GM12878 (cell line): ENCODE results near the gene MEGF6. TPM values are rescaled to one million over a fixed set of nuclear protein-coding genes. Genes with fewer than 3 reads are reported as not detected.

Experiments
- ATAC-seq: fragments of 200-7000 bp; cut with Tn5 transposase; 3 replicates; pipeline ENCODE4 v1.9.1; 2020; ENCODE audit warnings: mild to moderate bottlenecking, moderate library complexity
- BruUV-seq: library from RNA; stranded (reverse); fragments of 400-500 nt; replicated peaks from 2 replicates; lab custom pipeline; 2021; lab: Mats Ljungman, UMichigan
- CTCF ChIA-PET: fragments of 300-600 bp; sonication (Branson Sonifier 250); formaldehyde crosslinking; extraction: SDS; loops from one replicate; lab custom pipeline; 2021; ENCODE audit warnings: inconsistent platforms; lab: Yijun Ruan, JAX
- POLR2A ChIA-PET: fragments of 350-600 bp; formaldehyde crosslinking; extraction: SDS; loops from one replicate; lab custom pipeline; 2021; ENCODE audit warnings: inconsistent platforms; lab: Charles Lee
- RAD21 ChIA-PET: fragments of 300-600 bp; sonication (Branson Sonifier 250); formaldehyde crosslinking; loops from one replicate; lab custom pipeline; 2023; ENCODE audit warnings: antibody characterized with exemption; ENCODE audit not compliant: unreplicated experiment; lab: Charles Lee
- SMC1A ChIA-PET: fragments of 300-600 bp; sonication (Branson Sonifier 250); formaldehyde crosslinking; loops from one replicate; lab custom pipeline; 2023; ENCODE audit not compliant: unreplicated experiment, uncharacterized antibody; lab: Charles Lee
- DNase-seq: peaks from one replicate; pipeline ENCODE4 v3.0.0-alpha.2; 2011; ENCODE audit warnings: low read depth, low spot score
- FAIRE-seq: peaks from 3 replicates; lab custom pipeline; 2011; peaks lifted over from hg19 to GRCh38; lab: Jason Lieb, UNC
- H2AFZ ChIP-seq: 2 replicates; pipeline ENCODE4 v1.6.0; 2011; ENCODE audit warnings: low read depth, low read length, control low read depth; ENCODE audit not compliant: control insufficient read depth
- H3K27ac ChIP-seq: 2 replicates; pipeline ENCODE4 v1.5.1; 2011; ENCODE audit warnings: control low read depth; ENCODE audit not compliant: control insufficient read depth, insufficient read depth
- H3K27me3 ChIP-seq, 2 experiments: replicated peaks in 1 of 2; 2 replicates each; pipeline versions ENCODE4 v1.6.0 to v1.6.1; 2011; ENCODE audit warnings: low read length in 1 of 2; ENCODE audit not compliant: control insufficient read depth in 2 of 2, insufficient read depth in 2 of 2
- H3K36me3 ChIP-seq, 2 experiments: 2 replicates each; pipeline ENCODE4 v1.5.1; 2011; ENCODE audit warnings: low read length in 1 of 2; ENCODE audit not compliant: control insufficient read depth in 2 of 2, insufficient read depth in 2 of 2
- H3K4me1 ChIP-seq: 2 replicates; pipeline ENCODE4 v1.6.1; 2011; ENCODE audit warnings: mild to moderate bottlenecking, low read length, moderate library complexity, mixed read lengths; ENCODE audit not compliant: control insufficient read depth, insufficient read depth
- H3K4me2 ChIP-seq: 2 replicates; pipeline ENCODE4 v1.6.0; 2011; ENCODE audit warnings: control low read depth; ENCODE audit not compliant: control insufficient read depth, insufficient read depth
- H3K4me3 ChIP-seq: fragments of 200-600 bp; sonication (generic); 2 replicates; pipeline ENCODE4 v1.5.1; 2016
- H3K79me2 ChIP-seq: 2 replicates; pipeline ENCODE4 v1.6.0; 2011; ENCODE audit warnings: low read length; ENCODE audit not compliant: control insufficient read depth, insufficient read depth
- H3K9ac ChIP-seq: 2 replicates; pipeline ENCODE4 v1.8.0; 2011; ENCODE audit warnings: low read length, control low read depth, mixed read lengths; ENCODE audit not compliant: control insufficient read depth, insufficient read depth
- H3K9me3 ChIP-seq: replicated peaks from 3 replicates; pipeline ENCODE4 v1.5.1; 2011; ENCODE audit warnings: mild to moderate bottlenecking, low read length; ENCODE audit not compliant: control insufficient read depth, insufficient read depth
- H4K20me1 ChIP-seq: 2 replicates; pipeline ENCODE4 v1.6.0; 2011; ENCODE audit not compliant: control insufficient read depth, insufficient read depth
- BCL3 ChIP-seq: IDR thresholded peaks from 2 replicates; pipeline ENCODE4 v1.6.1; 2011; ENCODE audit warnings: borderline replicate concordance, low read depth, mild to moderate bottlenecking, moderate library complexity, low read length; ENCODE audit not compliant: insufficient read depth, poor library complexity, severe bottlenecking
- IKZF1 ChIP-seq: fragments of 450-650 bp; conservative IDR thresholded peaks from 2 replicates; pipeline ENCODE4 v1.6.1; 2017; ENCODE audit warnings: antibody characterized with exemption, mild to moderate bottlenecking
- IRF3 ChIP-seq: fragments of 450-650 bp; IDR thresholded peaks from 2 replicates; pipeline ENCODE4 v1.6.1; 2014; ENCODE audit warnings: mild to moderate bottlenecking
- MXI1 ChIP-seq: fragments of 150-350 bp; IDR thresholded peaks from 2 replicates; pipeline ENCODE4 v1.6.1; 2011; ENCODE audit warnings: low read depth, mild to moderate bottlenecking, inconsistent platforms, low read length, improper control_type of control experiment
- PKNOX1 ChIP-seq: fragments of 450-650 bp; IDR thresholded peaks from 2 replicates; pipeline ENCODE4 v1.6.1; 2016; ENCODE audit warnings: mild to moderate bottlenecking
- SPI1 ChIP-seq: IDR thresholded peaks from 2 replicates; pipeline ENCODE4 v1.6.1; 2011; ENCODE audit warnings: low read depth, mild to moderate bottlenecking, low read length, moderate library complexity, borderline replicate concordance; ENCODE audit not compliant: insufficient read depth
- STAT1 ChIP-seq: fragments of 450-650 bp; conservative IDR thresholded peaks from 2 replicates; pipeline ENCODE4 v1.6.1; 2014; ENCODE audit warnings: antibody characterized with exemption, mild to moderate bottlenecking
- TCF7 ChIP-seq: IDR thresholded peaks from 2 replicates; pipeline ENCODE4 v1.6.1; 2014; ENCODE audit warnings: antibody characterized with exemption, borderline replicate concordance
- ZBED1 ChIP-seq: IDR thresholded peaks from 2 replicates; pipeline ENCODE4 v1.6.1; 2016; ENCODE audit warnings: borderline replicate concordance
- WGBS: methylation state at CpG from one replicate; pipeline ENCODE4 v1.1.6; 2016; ENCODE audit warnings: low lambda C conversion rate; ENCODE audit not compliant: insufficient replicate concordance, insufficient coverage; ENCODE audit errors: missing lambda C conversion rate; 5-methylcytosine and 5-hydroxymethylcytosine counted together
- in situ Hi-C: fragments of 300-500 bp; cut with MboI; formaldehyde crosslinking; loops from 9 replicates; pipeline ENCODE4 v1.14.3; 2018; ENCODE audit warnings: mixed read lengths
- intact Hi-C: fragments of 100-400 bp; cut with micrococcal nuclease; formaldehyde crosslinking; loops from one replicate; pipeline ENCODE4 v1.14.2; 2022; ENCODE audit not compliant: unreplicated experiment
- polyA plus RNA-seq, 11 experiments: library from polyadenylated mRNA; depleted of rRNA in 4 of 11; unstranded in 6 of 11; stranded (reverse) in 5 of 11; fragments of >200 nt; fragmentation: Nextera tagmentation in 4 of 11; fragmentation: Illumina TruSeq in 1 of 11; extraction: Ambion mirVana in 4 of 11; extraction: Trizol in 1 of 11; gene quantifications; 1 replicate in 1 of 11; 2 replicates in 10 of 11; pipeline versions ENCODE4 v1.2.1 to v1.2.3, GENCODE V29; 2011 to 2016; ENCODE audit warnings: inconsistent platforms in 2 of 11, missing spikeins in 2 of 11, low read depth in 1 of 11
- total RNA-seq, 4 experiments: library from RNA; depleted of rRNA in 3 of 4; stranded (reverse); fragments of >200 nt in 3 of 4; fragmentation: Illumina TruSeq in 1 of 4; extraction: Trizol in 1 of 4; gene quantifications; 2 replicates each; pipeline versions ENCODE4 v1.2.1 to v1.2.3, GENCODE V29; 2013 to 2021

MEGF6 gene
- total and polyA plus RNA-seq, 10 of the 15 experiments (the other 5 are each of a cell fraction or from before 2014, with no cell fraction given): 0.03 to 0.41 TPM; not detected in 8

GRCh38 chr1:3531928-3532327, 79.4 kb downstream of the MEGF6 start:
- Histone ChIP-seq H3K27ac (no peak overlapping the region), H3K9me3 (no peaks in the 10 kb centered on the region), H3K4me2 (no peak overlapping the region), H3K4me3 (no peak overlapping the region), H3K79me2 (no peaks in the 10 kb centered on the region), H3K36me3 (no peaks in the 10 kb centered on the region), H2AFZ (no peak overlapping the region), H3K4me1 (no peaks in the 10 kb centered on the region), H3K27me3 (peaks cover 0 to 3% of the 10 kb centered on the region in 2 experiments; a peak in 3 of 4 replicates), H3K9ac (no peak overlapping the region), H4K20me1 (no peaks in the 10 kb centered on the region)
- FAIRE-seq (no peak), DNase-seq (no peak), ATAC-seq (no peak)
- BruUV-seq: no TSS peak
- in situ Hi-C loops (no loop called here), intact Hi-C loops (no loop called here)
- CTCF ChIA-PET: no interaction called here
- RAD21 ChIA-PET: no interaction called here
- 21% methylated on average over 10 of the region's 10 CpGs for WGBS
- SMC1A ChIA-PET: no interaction called here
- POLR2A ChIA-PET: no interaction called here
- no peak for TF ChIP-seq STAT1
- TF ChIP-seq PKNOX1: no peak
- no peak for TF ChIP-seq IRF3
- no peak for TF ChIP-seq SPI1
- TF ChIP-seq IKZF1: no peak
- TF ChIP-seq MXI1: no peak
- no peak for TF ChIP-seq TCF7
- TF ChIP-seq BCL3: no peak
- no peak for TF ChIP-seq ZBED1
